Stimulated activated memory B cell treated with anti-CD40 and anti-IgM and Interleukin-4, amounts not matched to agents 10 μg/mL and 1 μg/mL and 100 μg/mL, for 72 hours (primary cell): ENCODE measurements around the gene RNF144B.
A peak's percentile ranks its signal among the peaks of the same experiment; 100 is the strongest.
"Not testable (repeated sequence)": the region's sequence is repeated elsewhere in the genome, so short reads cannot be mapped to it uniquely, and the experiment has no call there.

Experiments
- ATAC-seq: fragments of 150-1000 bp; cut with Tn5 transposase; 2 replicates; pipeline ENCODE4 v1.10.0; 2021
- H3K27ac Mint-ChIP-seq: one replicate; pipeline ENCODE4 v1.8.0; 2022; ENCODE audit warnings: mild to moderate bottlenecking, mixed read lengths
- H3K27me3 Mint-ChIP-seq: one replicate; pipeline ENCODE4 v1.8.0; 2022; ENCODE audit warnings: mixed read lengths
- H3K36me3 Mint-ChIP-seq: one replicate; pipeline ENCODE4 v1.8.0; 2022; ENCODE audit warnings: mixed read lengths
- H3K4me1 Mint-ChIP-seq: one replicate; pipeline ENCODE4 v1.8.0; 2022; ENCODE audit warnings: mixed read lengths
- H3K4me3 Mint-ChIP-seq: one replicate; pipeline ENCODE4 v1.8.0; 2022; ENCODE audit warnings: mild to moderate bottlenecking, moderate library complexity, mixed read lengths
- H3K9me3 Mint-ChIP-seq: one replicate; pipeline ENCODE4 v1.8.0; 2022; ENCODE audit warnings: mixed read lengths

RNF144B gene

GRCh38 chr6:18387061-18387721, at the start of gene RNF144B:
Gene RNF144B (plus strand): TSS chr6:18387350. CDS start chr6:18399535, 12,185 bp downstream.
- Mint-ChIP-seq H3K9me3 (no peaks in the 10 kb centered on the region), H3K36me3 (no peaks in the 10 kb centered on the region), H3K27me3 (no peaks in the 10 kb centered on the region), H3K4me1 (peaks cover 39% of the 10 kb centered on the region), H3K27ac (peak within 1 kb of the TSS; percentile 82), H3K4me3 (peak within 1 kb of the TSS; percentile 91)
- ATAC-seq, result peak; percentile 97

GRCh38 chr6:18339599-18339998, 47.6 kb upstream of the RNF144B start:
- no peaks in the 10 kb centered on the region for H3K36me3 Mint-ChIP-seq
- H3K4me3 Mint-ChIP-seq, result no peak overlapping the region
- no peak overlapping the region for H3K27ac Mint-ChIP-seq
- H3K27me3 Mint-ChIP-seq, result no peaks in the 10 kb centered on the region
- peaks cover 14% of the 10 kb centered on the region for H3K4me1 Mint-ChIP-seq
- no peaks in the 10 kb centered on the region for H3K9me3 Mint-ChIP-seq
- no peak for ATAC-seq

GRCh38 chr6:18340781-18341551, 46.2 kb upstream of the RNF144B start:
- Mint-ChIP-seq H3K4me3 (no peak overlapping the region), H3K36me3 (no peaks in the 10 kb centered on the region), H3K9me3 (no peaks in the 10 kb centered on the region), H3K27me3 (no peaks in the 10 kb centered on the region), H3K4me1 (peaks cover 14% of the 10 kb centered on the region), H3K27ac (no peak overlapping the region)
- no peak for ATAC-seq

GRCh38 chr6:18342223-18342622, 44.9 kb upstream of the RNF144B start:
- Mint-ChIP-seq H3K4me3 (no peak overlapping the region), H3K9me3 (no peaks in the 10 kb centered on the region), H3K27me3 (no peaks in the 10 kb centered on the region), H3K27ac (no peak overlapping the region), H3K36me3 (no peaks in the 10 kb centered on the region), H3K4me1 (peaks cover 8% of the 10 kb centered on the region)
- no peak for ATAC-seq

GRCh38 chr6:18343741-18344140, 43.4 kb upstream of the RNF144B start:
- Mint-ChIP-seq H3K36me3 (no peaks in the 10 kb centered on the region), H3K4me1 (no peaks in the 10 kb centered on the region), H3K9me3 (no peaks in the 10 kb centered on the region), H3K27me3 (no peaks in the 10 kb centered on the region), H3K4me3 (no peak overlapping the region), H3K27ac (no peak overlapping the region)
- ATAC-seq, result peak; percentile 12

- Mint-ChIP-seq H3K4me3 (no peak overlapping the region), H3K27ac (no peak overlapping the region), H3K9me3 (no peaks in the 10 kb centered on the region), H3K27me3 (no peaks in the 10 kb centered on the region), H3K4me1 (peaks cover 18% of the 10 kb centered on the region), H3K36me3 (no peaks in the 10 kb centered on the region)
- ATAC-seq, result no peak
These were observed 40.1 kb upstream of the RNF144B start for GRCh38 chr6:18347021-18347577.

GRCh38 chr6:18347866-18348265, 39.3 kb upstream of the RNF144B start:
- Mint-ChIP-seq H3K4me1 (peaks cover 19% of the 10 kb centered on the region), H3K4me3 (no peak overlapping the region), H3K36me3 (no peaks in the 10 kb centered on the region), H3K9me3 (no peaks in the 10 kb centered on the region), H3K27ac (no peak overlapping the region), H3K27me3 (no peaks in the 10 kb centered on the region)
- ATAC-seq, result no peak

- ATAC-seq, result no peak
- Mint-ChIP-seq H3K4me3 (no peak overlapping the region), H3K4me1 (peaks cover 23% of the 10 kb centered on the region), H3K9me3 (no peaks in the 10 kb centered on the region), H3K27ac (peak overlapping the region; percentile 59), H3K36me3 (no peaks in the 10 kb centered on the region), H3K27me3 (no peaks in the 10 kb centered on the region)
These were observed 37.8 kb upstream of the RNF144B start for GRCh38 chr6:18349386-18349785.

GRCh38 chr6:18350271-18350670, 36.9 kb upstream of the RNF144B start:
- peak overlapping the region; percentile 59 for H3K27ac Mint-ChIP-seq
- H3K4me3 Mint-ChIP-seq, result no peak overlapping the region
- ATAC-seq, result no peak
- no peaks in the 10 kb centered on the region for H3K36me3 Mint-ChIP-seq
- H3K27me3 Mint-ChIP-seq, result no peaks in the 10 kb centered on the region
- peaks cover 23% of the 10 kb centered on the region for H3K4me1 Mint-ChIP-seq
- no peaks in the 10 kb centered on the region for H3K9me3 Mint-ChIP-seq

GRCh38 chr6:18350712-18351111, 36.4 kb upstream of the RNF144B start:
- Mint-ChIP-seq H3K4me3 (no peak overlapping the region), H3K4me1 (peaks cover 23% of the 10 kb centered on the region), H3K36me3 (no peaks in the 10 kb centered on the region), H3K27me3 (no peaks in the 10 kb centered on the region), H3K27ac (peak overlapping the region; percentile 59), H3K9me3 (no peaks in the 10 kb centered on the region)
- peak; percentile 50 for ATAC-seq

GRCh38 chr6:18352001-18352400, 35.1 kb upstream of the RNF144B start:
- Mint-ChIP-seq H3K27ac (no peak overlapping the region), H3K4me1 (peaks cover 23% of the 10 kb centered on the region), H3K9me3 (peaks cover 2% of the 10 kb centered on the region), H3K4me3 (no peak overlapping the region), H3K27me3 (no peaks in the 10 kb centered on the region), H3K36me3 (peaks cover 10% of the 10 kb centered on the region)
- ATAC-seq, result no peak

GRCh38 chr6:18352842-18353241, 34.3 kb upstream of the RNF144B start:
- Mint-ChIP-seq H3K27me3 (no peaks in the 10 kb centered on the region), H3K36me3 (peaks cover 11% of the 10 kb centered on the region), H3K9me3 (peaks cover 2% of the 10 kb centered on the region), H3K4me1 (peaks cover 23% of the 10 kb centered on the region), H3K27ac (no peak overlapping the region), H3K4me3 (no peak overlapping the region)
- no peak for ATAC-seq

GRCh38 chr6:18353251-18353650, 33.9 kb upstream of the RNF144B start:
- no peak for ATAC-seq
- Mint-ChIP-seq H3K4me1 (peaks cover 23% of the 10 kb centered on the region), H3K9me3 (peaks cover 6% of the 10 kb centered on the region), H3K27ac (no peak overlapping the region), H3K4me3 (no peak overlapping the region), H3K36me3 (peaks cover 15% of the 10 kb centered on the region), H3K27me3 (no peaks in the 10 kb centered on the region)

GRCh38 chr6:18357546-18357945, 29.6 kb upstream of the RNF144B start:
- Mint-ChIP-seq H3K36me3 (peaks cover 19% of the 10 kb centered on the region), H3K4me1 (peaks cover 38% of the 10 kb centered on the region)
- H3K27me3 Mint-ChIP-seq, ATAC-seq, H3K9me3 Mint-ChIP-seq, H3K4me3 Mint-ChIP-seq, H3K27ac Mint-ChIP-seq: not testable (repeated sequence)

GRCh38 chr6:18359237-18359885, 27.8 kb upstream of the RNF144B start:
- ATAC-seq, result peak; percentile 88
- Mint-ChIP-seq H3K36me3 (peaks cover 19% of the 10 kb centered on the region), H3K27ac (peak overlapping the region; percentile 84), H3K9me3 (peaks cover 8% of the 10 kb centered on the region), H3K27me3 (no peaks in the 10 kb centered on the region), H3K4me3 (no peak overlapping the region), H3K4me1 (peaks cover 33% of the 10 kb centered on the region)
